Measurements from ENCODE around the gene ZNF221.

Gene ZNF221

GRCh38 chr19:43960411-43960810, 9.4 kb downstream of the ZNF221 start:
- no peak for DNase-seq

GRCh38 chr19:43966079-43966694, 15.2 kb downstream of the ZNF221 start:
- no peak for DNase-seq

- no peak for DNase-seq
Observed at GRCh38 chr19:43976732-43977131, 25.7 kb downstream of the ZNF221 start.

GRCh38 chr19:43983544-43983911, 32.5 kb downstream of the ZNF221 start:
- DNase-seq: no peak

GRCh38 chr19:43983912-43984686, 33.1 kb downstream of the ZNF221 start, which contains the start of gene ZNF155:
Gene ZNF155, plus strand, starts transcription at chr19:43984188. Its CDS starts 4,356 bp downstream, at chr19:43988544.
- DNase-seq: no peak

- no peak for DNase-seq
Observed at GRCh38 chr19:43984687-43985000, 33.6 kb downstream of the ZNF221 start.

GRCh38 chr19:43997631-43998290, 46.7 kb downstream of the ZNF221 start:
- DNase-seq: no peak

- no peak for DNase-seq
Observed at GRCh38 chr19:44002212-44002565, 51.2 kb downstream of the ZNF221 start.

- no peak for DNase-seq
Observed at GRCh38 chr19:44002566-44003460, 51.8 kb downstream of the ZNF221 start, which contains the start of gene ZNF230. Gene ZNF230, plus strand, starts transcription at chr19:44002957. Its CDS starts 4,122 bp downstream, at chr19:44007079.

GRCh38 chr19:44003461-44004009, 52.5 kb downstream of the ZNF221 start:
- no peak for DNase-seq

GRCh38 chr19:44005973-44006372, 54.9 kb downstream of the ZNF221 start:
- DNase-seq: no peak

- no peak for DNase-seq
Observed at GRCh38 chr19:44007473-44007872, 56.4 kb downstream of the ZNF221 start.

- no peak for DNase-seq
Observed at GRCh38 chr19:44010468-44010867, 59.4 kb downstream of the ZNF221 start.

All from cortex of kidney (tissue), 1 donor.